Measurements from ENCODE around the gene BMI1. TPM values are rescaled to one million over a fixed set of nuclear protein-coding genes. Genes with fewer than 3 reads are reported as not detected.

Gene BMI1
- total RNA-seq, result 72.4 and 83.8 TPM in 2 replicates
- total RNA-seq (2013), result 59.4 TPM
- 18.0 and 28.0 TPM in 2 replicates for polyA plus RNA-seq
- polyA minus RNA-seq, result 31.4 and 47.1 TPM in 2 replicates

GRCh38 chr10:22320591-22321155, at the start of gene BMI1:
Gene BMI1 (plus strand): TSS chr10:22321099. CDS start chr10:22326450, 5,351 bp downstream.
- under 1% methylated on average over 67 of the region's 85 CpGs for WGBS (ENCODE audit: insufficient coverage)
- H3K4me3 Mint-ChIP-seq, result peak within 1 kb of the TSS; percentile 93
- H3K4me2 ChIP-seq (replicated peaks; ENCODE audit: low read depth, low read length, poor library complexity, severe bottlenecking), result peak within 1 kb of the TSS; percentile 88
- CTCF ChIA-PET, result interaction anchor here (1.0 to 1.3 kb wide), 3 partner anchors 19 to 92 kb away, joined by 4 to 7 read pairs (median 4); no protein-coding TSS in a partner anchor
- H3K4me1 Mint-ChIP-seq, result peaks cover 57% of the 10 kb centered on the region
- H3K27ac Mint-ChIP-seq, result peak within 1 kb of the TSS; percentile 95
- peaks cover 20% of the 10 kb centered on the region for H3K79me2 ChIP-seq (ENCODE audit: control insufficient read depth, insufficient read depth, low read length)
- H3K9me3 ChIP-seq (ENCODE audit: control extremely low read depth in 1 of 3, control insufficient read depth in 2 of 3, insufficient read depth in 1 of 3, low read length in 2 of 3), result no peaks in the 10 kb centered on the region
- H3K4me3 ChIP-seq (ENCODE audit: control extremely low read depth in 1 of 5, extremely low read depth in 1 of 5, insufficient read depth in 1 of 5, low read depth in 2 of 5, low read length in 4 of 5), result peak within 1 kb of the TSS; percentile 66 to 91 (median 85)
- intact Hi-C loops (cut with micrococcal nuclease), result loop anchor here (2.0 to 5.0 kb wide), 2 partner anchors 318 to 1117 kb away; partner anchors contain the start of genes DNAJC1 and OTUD1
- no peaks in the 10 kb centered on the region for H3K27me3 Mint-ChIP-seq
- peaks cover 46 to 53% of the 10 kb centered on the region in 2 donors for H3K4me1 ChIP-seq (ENCODE audit: control insufficient read depth in 2 of 2, insufficient read depth in 2 of 2, low read length in 2 of 2)
- TF ChIP-seq EZH2 (IDR thresholded peaks at IDR 0.05; ENCODE audit: borderline replicate concordance, insufficient read depth, low read depth, low read length, poor library complexity, severe bottlenecking) (no peak), CTCF (IDR thresholded peaks at IDR 0.05) (no peak)
- H3K36me3 ChIP-seq (replicated peaks in 1 of 2; ENCODE audit: control extremely low read depth in 1 of 2, control insufficient read depth in 1 of 2, extremely low read depth in 1 of 2, insufficient read depth in 2 of 2, low read length in 1 of 2), result no peaks in the 10 kb centered on the region
- POLR2A ChIA-PET, result interaction anchor here (1.2 to 5.0 kb wide), 5 partner anchors 20 to 393 kb away, joined by 4 to 28 read pairs (median 14); no protein-coding TSS in a partner anchor
- peaks cover 13% of the 10 kb centered on the region for H4K20me1 ChIP-seq (ENCODE audit: control insufficient read depth, insufficient read depth, low read length, poor library complexity, severe bottlenecking)
- H3K9me3 Mint-ChIP-seq (ENCODE audit: insufficient read depth), result no peaks in the 10 kb centered on the region
- peak within 1 kb of the TSS; percentile 62 to 65 for H3K27ac ChIP-seq (ENCODE audit: low read length in 2 of 2)
- DNase-seq, result peak; percentile 79
- H3K27me3 ChIP-seq (replicated peaks in 1 of 4; ENCODE audit: control extremely low read depth in 1 of 4, control insufficient read depth in 3 of 4, insufficient read depth in 4 of 4, low read length in 3 of 4), result peaks cover 0 to 16% (median 4%) of the 10 kb centered on the region in 4 experiments
- ATAC-seq (ENCODE audit: low read depth), result peak; percentile 37
- H3K9ac ChIP-seq (ENCODE audit: low read length), result peak within 1 kb of the TSS; percentile 86
- peak within 1 kb of the TSS; percentile 85 for H2AFZ ChIP-seq (ENCODE audit: insufficient read depth, low read depth, low read length, poor library complexity, severe bottlenecking)

GRCh38 chr10:22271786-22272185, 49.1 kb upstream of the BMI1 start:
- no peak for ATAC-seq (ENCODE audit: low read depth)
- Histone ChIP-seq H3K27me3 (replicated peaks in 1 of 4; ENCODE audit: control extremely low read depth in 1 of 4, control insufficient read depth in 3 of 4, insufficient read depth in 4 of 4, low read length in 3 of 4) (peaks cover 0 to 4% (median 0%) of the 10 kb centered on the region in 4 experiments), H2AFZ (ENCODE audit: insufficient read depth, low read depth, low read length, poor library complexity, severe bottlenecking) (no peak overlapping the region), H3K9me3 (ENCODE audit: control extremely low read depth in 1 of 3, control insufficient read depth in 2 of 3, insufficient read depth in 1 of 3, low read length in 2 of 3) (no peaks in the 10 kb centered on the region), H3K79me2 (ENCODE audit: control insufficient read depth, insufficient read depth, low read length) (no peaks in the 10 kb centered on the region), H3K9ac (ENCODE audit: low read length) (no peak overlapping the region), H4K20me1 (ENCODE audit: control insufficient read depth, insufficient read depth, low read length, poor library complexity, severe bottlenecking) (no peaks in the 10 kb centered on the region), H3K4me3 (ENCODE audit: control extremely low read depth in 1 of 5, extremely low read depth in 1 of 5, insufficient read depth in 1 of 5, low read depth in 2 of 5, low read length in 4 of 5) (no peak overlapping the region), H3K36me3 (replicated peaks in 1 of 2; ENCODE audit: control extremely low read depth in 1 of 2, control insufficient read depth in 1 of 2, extremely low read depth in 1 of 2, insufficient read depth in 2 of 2, low read length in 1 of 2) (no peaks in the 10 kb centered on the region), H3K27ac (ENCODE audit: low read length in 2 of 2) (no peak overlapping the region), H3K4me2 (replicated peaks; ENCODE audit: low read depth, low read length, poor library complexity, severe bottlenecking) (no peak overlapping the region), H3K4me1 (ENCODE audit: control insufficient read depth in 2 of 2, insufficient read depth in 2 of 2, low read length in 2 of 2) (no peaks in the 10 kb centered on the region)
- 87% methylated on average over 6 of the region's 6 CpGs for WGBS (ENCODE audit: insufficient coverage)
- DNase-seq, result no peak
- ChIA-PET CTCF (interaction anchor here (0.6 kb wide), 1 partner anchor 358 kb away, joined by 3 read pairs; no protein-coding TSS in a partner anchor), POLR2A (no interaction called here)
- no peaks in the 10 kb centered on the region for H3K4me1 Mint-ChIP-seq
- intact Hi-C loops (cut with micrococcal nuclease), result no loop called here
- TF ChIP-seq EZH2 (IDR thresholded peaks at IDR 0.05; ENCODE audit: borderline replicate concordance, insufficient read depth, low read depth, low read length, poor library complexity, severe bottlenecking) (no peak), CTCF (IDR thresholded peaks at IDR 0.05) (no peak)
- H3K27me3 Mint-ChIP-seq, result peaks cover 13% of the 10 kb centered on the region
- H3K27ac Mint-ChIP-seq, result no peak overlapping the region
- H3K9me3 Mint-ChIP-seq (ENCODE audit: insufficient read depth), result no peaks in the 10 kb centered on the region
- no peak overlapping the region for H3K4me3 Mint-ChIP-seq

Measured in B cell (primary cell).